WTC11 (cell line): ENCODE measurements around the gene CAND2. TPM values are rescaled to one million over a fixed set of nuclear protein-coding genes. Genes with fewer than 3 reads are reported as not detected.

Experiments used
- ATAC-seq: fragments of 200-7000 bp; cut with Tn5 transposase; 2 replicates; pipeline ENCODE4 v1.10.0; 2021; ENCODE audit warnings: mild to moderate bottlenecking, moderate library complexity
- CTCF ChIA-PET: fragments of 300-600 bp; sonication (Branson Sonifier 250); formaldehyde crosslinking; loops from one replicate; lab custom pipeline; 2021; ENCODE audit warnings: antibody characterized with exemption; lab: Charles Lee
- POLR2A ChIA-PET: fragments of 350-600 bp; sonication (Branson Sonifier 250); formaldehyde crosslinking; loops from one replicate; lab custom pipeline; 2021; ENCODE audit warnings: antibody characterized with exemption; lab: Charles Lee
- DNase-seq: peaks from one replicate; pipeline ENCODE4 v3.0.0; 2021; ENCODE audit warnings: low spot score
- H3K27ac Mint-ChIP-seq: 2 replicates; pipeline ENCODE4 v1.8.0; 2021; ENCODE audit warnings: mixed read lengths
- H3K27me3 Mint-ChIP-seq: 2 replicates; pipeline ENCODE4 v1.8.0; 2021; ENCODE audit warnings: low read depth, mild to moderate bottlenecking, moderate library complexity, mixed read lengths
- H3K36me3 Mint-ChIP-seq: 2 replicates; pipeline ENCODE4 v1.8.0; 2021; ENCODE audit warnings: mixed read lengths
- H3K4me1 Mint-ChIP-seq: 2 replicates; pipeline ENCODE4 v1.8.0; 2022; ENCODE audit warnings: mixed read lengths
- H3K4me3 Mint-ChIP-seq: 2 replicates; pipeline ENCODE4 v1.8.0; 2021; ENCODE audit warnings: mild to moderate bottlenecking, moderate library complexity, mixed read lengths
- H3K9me3 Mint-ChIP-seq: 2 replicates; pipeline ENCODE4 v1.8.0; 2021; ENCODE audit warnings: mixed read lengths
- AFF4 ChIP-seq: sonication (generic); formaldehyde crosslinking; IDR thresholded peaks from 2 replicates; pipeline ENCODE4 v1.8.1; 2023; ENCODE audit warnings: mild to moderate bottlenecking, missing genetic modification reagents, borderline replicate concordance
- AR ChIP-seq: fragments of 250-450 bp; sonication (Bioruptor Pico); IDR thresholded peaks from 2 replicates; pipeline ENCODE4 v1.9.0; 2021; ENCODE audit warnings: mild to moderate bottlenecking
- CBFB ChIP-seq: sonication (generic); formaldehyde crosslinking; IDR thresholded peaks from 2 replicates; pipeline ENCODE4 v1.8.1; 2022; ENCODE audit warnings: mild to moderate bottlenecking, low read depth, missing genetic modification reagents
- E2F1 ChIP-seq: sonication (generic); formaldehyde crosslinking; IDR thresholded peaks from 2 replicates; pipeline ENCODE4 v1.8.0; 2022; ENCODE audit warnings: mild to moderate bottlenecking, missing genetic modification reagents
- GABPB1 ChIP-seq: sonication (generic); formaldehyde crosslinking; IDR thresholded peaks from 2 replicates; pipeline ENCODE4 v1.8.1; 2023; ENCODE audit warnings: mild to moderate bottlenecking, missing genetic modification reagents
- GRHL2 ChIP-seq: fragments of 250-450 bp; sonication (Bioruptor Pico); IDR thresholded peaks from 2 replicates; pipeline ENCODE4 v1.8.0; 2022; ENCODE audit warnings: mild to moderate bottlenecking, moderate library complexity; ENCODE audit not compliant: insufficient replicate concordance, severe bottlenecking
- MAX ChIP-seq: sonication (generic); formaldehyde crosslinking; IDR thresholded peaks from 2 replicates; pipeline ENCODE4 v1.8.0; 2022; ENCODE audit warnings: mild to moderate bottlenecking, missing genetic modification reagents
- NFYB ChIP-seq: sonication (generic); formaldehyde crosslinking; conservative IDR thresholded peaks from 2 replicates; pipeline ENCODE4 v1.8.0; 2022; ENCODE audit warnings: low read depth, missing genetic modification reagents
- NR2C2 ChIP-seq: sonication (generic); formaldehyde crosslinking; IDR thresholded peaks from 2 replicates; pipeline ENCODE4 v1.8.0; 2022; ENCODE audit warnings: mild to moderate bottlenecking, missing genetic modification reagents
- OVOL2 ChIP-seq: fragments of 250-450 bp; sonication (Bioruptor Pico); IDR thresholded peaks from 2 replicates; pipeline ENCODE4 v1.9.0; 2021; ENCODE audit warnings: mild to moderate bottlenecking, borderline replicate concordance
- PRRX2 ChIP-seq: fragments of 250-450 bp; sonication (Bioruptor Pico); IDR thresholded peaks from 2 replicates; pipeline ENCODE4 v1.8.0; 2021; ENCODE audit warnings: mild to moderate bottlenecking
- SMAD4 ChIP-seq: sonication (generic); formaldehyde crosslinking; IDR thresholded peaks from 2 replicates; pipeline ENCODE4 v1.8.0; 2022; ENCODE audit warnings: mild to moderate bottlenecking, missing genetic modification reagents
- TCF7 ChIP-seq: sonication (generic); formaldehyde crosslinking; IDR thresholded peaks from 2 replicates; pipeline ENCODE4 v1.8.0; 2022; ENCODE audit warnings: mild to moderate bottlenecking, low read depth, missing genetic modification reagents, moderate library complexity
- USF1 ChIP-seq: sonication (generic); formaldehyde crosslinking; IDR thresholded peaks from 2 replicates; pipeline ENCODE4 v1.8.0; 2022; ENCODE audit warnings: mild to moderate bottlenecking, missing genetic modification reagents
- ZBTB21 ChIP-seq: sonication (generic); formaldehyde crosslinking; IDR thresholded peaks from 2 replicates; pipeline ENCODE4 v1.8.1; 2023; ENCODE audit warnings: mild to moderate bottlenecking, missing genetic modification reagents, borderline replicate concordance
- ZNF281 ChIP-seq: sonication (generic); formaldehyde crosslinking; IDR thresholded peaks from 2 replicates; pipeline ENCODE4 v1.8.0; 2023; ENCODE audit warnings: mild to moderate bottlenecking, missing genetic modification reagents
- ZNF671 ChIP-seq: fragments of 250-450 bp; sonication (Bioruptor Pico); IDR thresholded peaks from 2 replicates; pipeline ENCODE4 v1.8.0; 2021; ENCODE audit warnings: mild to moderate bottlenecking
- total RNA-seq: library from RNA; stranded (reverse); gene quantifications from 3 replicates; pipeline ENCODE4 v1.2.3, GENCODE V29; 2021
- TF ChIP-seq, protein P1 (sequence below): fragments of 250-450 bp; sonication (Bioruptor Pico); IDR thresholded peaks from 2 replicates; pipeline ENCODE4 v1.9.0; 2021; ENCODE audit warnings: moderate library complexity, mild to moderate bottlenecking, inconsistent platforms, borderline replicate concordance
- TF ChIP-seq, protein P2 (sequence below): sonication (generic); formaldehyde crosslinking; IDR thresholded peaks from 2 replicates; pipeline ENCODE4 v1.8.1; 2022; ENCODE audit warnings: mild to moderate bottlenecking, missing genetic modification reagents, moderate library complexity, borderline replicate concordance

The CAND2 gene
- total RNA-seq, 1 experiment from 2014 or later = 15.4 TPM

- ATAC-seq (no peak), DNase-seq (no peak)
- POLR2A ChIA-PET = interaction anchor here (1.0 kb wide), 1 partner anchor 10 kb away, joined by 3 read pairs; no protein-coding TSS in a partner anchor
- peaks cover 13% of the 10 kb centered on the region for H3K4me1 Mint-ChIP-seq
- no peaks in the 10 kb centered on the region for H3K9me3 Mint-ChIP-seq
- H3K36me3 Mint-ChIP-seq = peaks cover 15% of the 10 kb centered on the region; the same call in 1 of the 2 replicates
- CTCF ChIA-PET = interaction anchor here (0.7 to 4.3 kb wide), 6 partner anchors 10 to 160 kb away, joined by 3 to 62 read pairs (median 5); partner anchors contain the start of gene CAND2
- no peak overlapping the region for H3K27ac Mint-ChIP-seq
- no peak for TF ChIP-seq CBFB (CRISPR knock-in tag)
- no peak for TF ChIP-seq ZNF671
- no peak for TF ChIP-seq SMAD4 (CRISPR knock-in tag)
- no peak for TF ChIP-seq ZBTB21
- TF ChIP-seq E2F1 (CRISPR knock-in tag) = no peak
- no peak for TF ChIP-seq GRHL2
- no peak for TF ChIP-seq NR2C2 (CRISPR knock-in tag)
- no peak for TF ChIP-seq ZNF281 (CRISPR knock-in tag)
- TF ChIP-seq, protein P1, sequence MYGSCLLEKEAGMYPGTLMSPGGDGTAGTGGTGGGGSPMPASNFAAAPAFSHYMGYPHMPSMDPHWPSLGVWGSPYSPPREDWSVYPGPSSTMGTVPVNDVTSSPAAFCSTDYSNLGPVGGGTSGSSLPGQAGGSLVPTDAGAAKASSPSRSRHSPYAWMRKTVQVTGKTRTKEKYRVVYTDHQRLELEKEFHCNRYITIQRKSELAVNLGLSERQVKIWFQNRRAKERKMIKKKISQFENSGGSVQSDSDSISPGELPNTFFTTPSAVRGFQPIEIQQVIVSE (CRISPR knock-in tag) = no peak
- no peaks in the 10 kb centered on the region; the same call in 1 of the 2 replicates for H3K27me3 Mint-ChIP-seq
- H3K4me3 Mint-ChIP-seq = no peak overlapping the region
Measured at GRCh38 chr3:12807601-12808359, 11.3 kb downstream of the CAND2 start.

GRCh38 chr3:12808587-12808986 is 12.1 kb downstream of the CAND2 start:
- Mint-ChIP-seq H3K27ac (no peak overlapping the region), H3K9me3 (no peaks in the 10 kb centered on the region), H3K36me3 (peaks cover 11% of the 10 kb centered on the region; the same call in 1 of the 2 replicates), H3K4me1 (peaks cover 13% of the 10 kb centered on the region), H3K27me3 (no peaks in the 10 kb centered on the region; the same call in 1 of the 2 replicates), H3K4me3 (peak overlapping the region; percentile 31)
- CTCF ChIA-PET = interaction anchor here (2.3 to 4.3 kb wide), 3 partner anchors 11 to 102 kb away, joined by 22 to 62 read pairs (median 47); partner anchors contain the start of gene CAND2
- ATAC-seq (no peak), DNase-seq (no peak)
- POLR2A ChIA-PET = no interaction called here
- no peak for TF ChIP-seq NR2C2 (CRISPR knock-in tag)
- no peak for TF ChIP-seq GABPB1 (CRISPR knock-in tag)
- TF ChIP-seq, protein P2, sequence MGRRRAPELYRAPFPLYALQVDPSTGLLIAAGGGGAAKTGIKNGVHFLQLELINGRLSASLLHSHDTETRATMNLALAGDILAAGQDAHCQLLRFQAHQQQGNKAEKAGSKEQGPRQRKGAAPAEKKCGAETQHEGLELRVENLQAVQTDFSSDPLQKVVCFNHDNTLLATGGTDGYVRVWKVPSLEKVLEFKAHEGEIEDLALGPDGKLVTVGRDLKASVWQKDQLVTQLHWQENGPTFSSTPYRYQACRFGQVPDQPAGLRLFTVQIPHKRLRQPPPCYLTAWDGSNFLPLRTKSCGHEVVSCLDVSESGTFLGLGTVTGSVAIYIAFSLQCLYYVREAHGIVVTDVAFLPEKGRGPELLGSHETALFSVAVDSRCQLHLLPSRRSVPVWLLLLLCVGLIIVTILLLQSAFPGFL (CRISPR knock-in tag) = no peak
- no peak for TF ChIP-seq NFYB (CRISPR knock-in tag)
- TF ChIP-seq MAX (CRISPR knock-in tag) = no peak
- no peak for TF ChIP-seq AFF4 (CRISPR knock-in tag)
- TF ChIP-seq TCF7 (CRISPR knock-in tag) = no peak
- no peak for TF ChIP-seq USF1 (CRISPR knock-in tag)
- no peak for TF ChIP-seq AR
- no peak for TF ChIP-seq OVOL2
- no peak for TF ChIP-seq PRRX2 (CRISPR knock-in tag)
